MM.1S (cell line): Measurements from ENCODE around the gene ZNF740.
"Not testable (repeated sequence)": the region's sequence is repeated elsewhere in the genome, so short reads cannot be mapped to it uniquely, and the experiment has no call there.

Experiments
- DNase-seq: peaks from one replicate; pipeline ENCODE4 v3.0.0-alpha.2; 2015
- H2AFZ ChIP-seq: fragments of 300-600 bp; sonication (generic); 2 replicates; pipeline ENCODE4 v1.6.0; 2016; ENCODE audit warnings: antibody characterized with exemption, low read length
- H3F3A ChIP-seq: fragments of 300-600 bp; sonication (generic); 2 replicates; pipeline ENCODE4 v1.6.1; 2016; ENCODE audit warnings: mild to moderate bottlenecking, antibody characterized with exemption, low read length, moderate library complexity, mixed read lengths; ENCODE audit not compliant: insufficient read depth
- H3K27ac ChIP-seq: fragments of 300-600 bp; sonication (generic); 2 replicates; pipeline ENCODE4 v1.5.1; 2016; ENCODE audit warnings: mild to moderate bottlenecking, low read length
- H3K27me3 ChIP-seq: fragments of 300-600 bp; sonication (generic); replicated peaks from 2 replicates; pipeline ENCODE4 v1.6.0; 2016; ENCODE audit warnings: low read length; ENCODE audit not compliant: insufficient read depth
- H3K36me3 ChIP-seq: fragments of 300-600 bp; sonication (generic); replicated peaks from 2 replicates; pipeline ENCODE4 v1.6.1; 2016; ENCODE audit warnings: mild to moderate bottlenecking, low read length, mixed read lengths; ENCODE audit not compliant: insufficient read depth
- H3K4me1 ChIP-seq: fragments of 300-600 bp; sonication (generic); 2 replicates; pipeline ENCODE4 v1.6.1; 2016; ENCODE audit warnings: low read length, mixed read lengths
- H3K4me2 ChIP-seq: fragments of 300-600 bp; sonication (generic); 2 replicates; pipeline ENCODE4 v1.6.0; 2016; ENCODE audit warnings: low read depth, low read length
- H3K4me3 ChIP-seq: fragments of 300-600 bp; sonication (generic); 2 replicates; pipeline ENCODE4 v1.5.1; 2016; ENCODE audit warnings: low read length, mixed read lengths
- H3K79me2 ChIP-seq: fragments of 300-600 bp; sonication (generic); 2 replicates; pipeline ENCODE4 v1.6.1; 2016; ENCODE audit warnings: mixed run types, low read length, mixed read lengths
- H3K9ac ChIP-seq: fragments of 300-600 bp; sonication (generic); 2 replicates; pipeline ENCODE4 v1.6.1; 2016; ENCODE audit warnings: low read length, mixed read lengths
- H3K9me2 ChIP-seq: fragments of 300-600 bp; sonication (generic); replicated peaks from 2 replicates; pipeline ENCODE4 v1.6.1; 2016; ENCODE audit warnings: mild to moderate bottlenecking, low read length, mixed read lengths; ENCODE audit not compliant: insufficient read depth
- H3K9me3 ChIP-seq: fragments of 300-600 bp; sonication (generic); replicated peaks from 2 replicates; pipeline ENCODE4 v1.6.1; 2016; ENCODE audit warnings: mild to moderate bottlenecking, low read length, mixed read lengths; ENCODE audit not compliant: insufficient read depth
- H4K20me1 ChIP-seq: fragments of 300-600 bp; sonication (generic); 2 replicates; pipeline ENCODE4 v1.6.1; 2016; ENCODE audit warnings: mild to moderate bottlenecking, low read length, moderate library complexity, mixed read lengths; ENCODE audit not compliant: insufficient read depth
- EZH2 ChIP-seq: fragments of 300-600 bp; sonication (generic); optimal IDR thresholded peaks from 2 replicates; pipeline ENCODE3; 2017; ENCODE audit warnings: low read depth, mild to moderate bottlenecking, antibody characterized with exemption, low read length, mixed read lengths
- EZH2phosphoT487 ChIP-seq: fragments of 300-600 bp; sonication (generic); IDR thresholded peaks from 2 replicates; pipeline ENCODE4 v1.6.1; 2018; ENCODE audit warnings: antibody characterized with exemption, low read length
- TF ChIP-seq, protein P1 (sequence below): fragments of 300-600 bp; sonication (generic); IDR thresholded peaks from 2 replicates; pipeline ENCODE4 v1.5.1; 2016; ENCODE audit warnings: antibody characterized with exemption, low read length, mixed read lengths

The ZNF740 gene

GRCh38 chr12:53176750-53177149 lies 3.8 kb upstream of the ZNF740 start:
- Histone ChIP-seq H3K9me2 (no peaks in the 10 kb centered on the region), H3K9me3 (no peaks in the 10 kb centered on the region), H4K20me1 (no peaks in the 10 kb centered on the region; the same call in 1 of the 2 replicates), H3K4me1 (peaks cover 20% of the 10 kb centered on the region), H3K27me3 (no peaks in the 10 kb centered on the region), H3K9ac (no peak overlapping the region), H2AFZ (no peak overlapping the region), H3K4me3 (no peak overlapping the region), H3F3A (peaks cover 22% of the 10 kb centered on the region), H3K36me3 (0 out of 2 replicates have a peak, but pooled peaks cover under 1% of the 10 kb centered on the region), H3K27ac (no peak overlapping the region), H3K79me2 (peaks cover 14% of the 10 kb centered on the region), H3K4me2 (no peak overlapping the region)
- TF ChIP-seq, protein P1, sequence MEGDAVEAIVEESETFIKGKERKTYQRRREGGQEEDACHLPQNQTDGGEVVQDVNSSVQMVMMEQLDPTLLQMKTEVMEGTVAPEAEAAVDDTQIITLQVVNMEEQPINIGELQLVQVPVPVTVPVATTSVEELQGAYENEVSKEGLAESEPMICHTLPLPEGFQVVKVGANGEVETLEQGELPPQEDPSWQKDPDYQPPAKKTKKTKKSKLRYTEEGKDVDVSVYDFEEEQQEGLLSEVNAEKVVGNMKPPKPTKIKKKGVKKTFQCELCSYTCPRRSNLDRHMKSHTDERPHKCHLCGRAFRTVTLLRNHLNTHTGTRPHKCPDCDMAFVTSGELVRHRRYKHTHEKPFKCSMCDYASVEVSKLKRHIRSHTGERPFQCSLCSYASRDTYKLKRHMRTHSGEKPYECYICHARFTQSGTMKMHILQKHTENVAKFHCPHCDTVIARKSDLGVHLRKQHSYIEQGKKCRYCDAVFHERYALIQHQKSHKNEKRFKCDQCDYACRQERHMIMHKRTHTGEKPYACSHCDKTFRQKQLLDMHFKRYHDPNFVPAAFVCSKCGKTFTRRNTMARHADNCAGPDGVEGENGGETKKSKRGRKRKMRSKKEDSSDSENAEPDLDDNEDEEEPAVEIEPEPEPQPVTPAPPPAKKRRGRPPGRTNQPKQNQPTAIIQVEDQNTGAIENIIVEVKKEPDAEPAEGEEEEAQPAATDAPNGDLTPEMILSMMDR, result no peak
- no peak for TF ChIP-seq EZH2phosphoT487
- no peak for DNase-seq

DNA sequence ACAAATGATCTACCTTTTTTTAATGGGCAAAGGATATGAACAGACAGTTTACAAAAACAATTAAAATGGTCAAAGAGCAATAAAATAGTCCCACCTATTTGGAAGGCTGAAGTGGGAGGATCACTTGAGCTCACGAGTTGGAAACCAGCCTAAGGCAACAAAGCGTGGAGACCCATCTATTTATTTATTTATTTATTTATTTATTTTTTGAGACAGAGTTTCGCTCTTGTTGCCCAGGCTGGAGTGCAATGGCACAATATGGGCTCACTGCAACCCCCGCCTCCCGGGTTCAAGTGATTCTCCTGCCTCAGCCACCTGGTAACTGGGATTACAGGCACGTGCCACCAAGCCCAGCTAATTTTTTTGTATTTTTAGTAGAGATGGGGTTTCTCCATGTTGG lies 3.1 kb upstream of the ZNF740 start:
- H3K4me1 ChIP-seq, result peaks cover 27% of the 10 kb centered on the region
- H3K9me3 ChIP-seq, H3K9ac ChIP-seq, DNase-seq, H3K4me3 ChIP-seq, H3K9me2 ChIP-seq, H3K36me3 ChIP-seq, H2AFZ ChIP-seq, H3K4me2 ChIP-seq, H3K27ac ChIP-seq, H4K20me1 ChIP-seq, H3K27me3 ChIP-seq: not testable (repeated sequence)
- H3K79me2 ChIP-seq, result peaks cover 21% of the 10 kb centered on the region
- H3F3A ChIP-seq, result peaks cover 27% of the 10 kb centered on the region

DNA sequence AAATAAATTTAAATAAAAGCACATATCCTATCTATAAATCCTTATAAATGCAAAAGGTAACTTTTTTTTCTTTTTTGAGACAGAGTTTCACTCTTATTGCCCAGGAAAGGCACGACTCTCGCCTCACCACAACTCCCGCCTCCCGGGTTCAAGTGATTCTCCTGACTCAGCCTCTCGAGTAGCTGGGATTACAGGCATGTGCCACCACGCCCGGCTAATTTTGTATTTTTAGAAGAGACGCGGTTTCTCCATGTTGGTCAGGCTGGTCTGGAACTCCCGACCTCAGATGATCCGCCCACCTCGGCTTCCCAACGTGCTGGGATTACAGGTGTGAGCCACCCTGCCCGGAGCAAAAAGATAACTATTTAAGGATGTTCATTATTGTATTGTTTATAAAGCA lies 1.7 kb upstream of the ZNF740 start:
- not testable (repeated sequence) for H3K27me3 ChIP-seq, H3K9me2 ChIP-seq, H3K27ac ChIP-seq, H3K4me2 ChIP-seq, H3K9me3 ChIP-seq, DNase-seq, H3K9ac ChIP-seq, H3K4me3 ChIP-seq, H2AFZ ChIP-seq, H4K20me1 ChIP-seq
- H3K79me2 ChIP-seq, result peaks cover 35% of the 10 kb centered on the region
- peaks cover 27% of the 10 kb centered on the region for H3F3A ChIP-seq
- H3K36me3 ChIP-seq, result peaks cover 14% of the 10 kb centered on the region; the same call in 1 of the 2 replicates
- H3K4me1 ChIP-seq, result peaks cover 34% of the 10 kb centered on the region

- Histone ChIP-seq H2AFZ (peak overlapping the region; percentile 89), H3K27me3 (no peaks in the 10 kb centered on the region), H3K9me3 (no peaks in the 10 kb centered on the region), H3K36me3 (peaks cover 14% of the 10 kb centered on the region; the same call in 1 of the 2 replicates), H3K79me2 (peaks cover 40% of the 10 kb centered on the region), H3K4me1 (peaks cover 38% of the 10 kb centered on the region), H4K20me1 (no peaks in the 10 kb centered on the region; the same call in 1 of the 2 replicates), H3F3A (peaks cover 33% of the 10 kb centered on the region), H3K4me2 (peak overlapping the region; percentile 97), H3K9me2 (no peaks in the 10 kb centered on the region), H3K9ac (peak overlapping the region; percentile 70), H3K4me3 (peak overlapping the region; percentile 68), H3K27ac (peak overlapping the region; percentile 73)
- DNase-seq, result peak; percentile 55
- no peak for TF ChIP-seq EZH2
- TF ChIP-seq, protein P1, result no peak
- no peak for TF ChIP-seq EZH2phosphoT487
Observed at GRCh38 chr12:53179687-53180219, 769 bp upstream of the ZNF740 start.
